Bronchus fibroblast of lung (primary cell): ENCODE measurements around the gene PCDHGB5. TPM values are rescaled to one million over a fixed set of nuclear protein-coding genes. Genes with fewer than 3 reads are reported as not detected.

ENCODE experiments used
- total RNA-seq: library from RNA; depleted of rRNA; stranded (reverse); fragments of >200 nt; gene quantifications from 2 replicates; pipeline ENCODE4 v1.2.3, GENCODE V29; 2015

The PCDHGB5 gene
- 10.6 and 13.8 TPM in 2 replicates for total RNA-seq

DNA sequence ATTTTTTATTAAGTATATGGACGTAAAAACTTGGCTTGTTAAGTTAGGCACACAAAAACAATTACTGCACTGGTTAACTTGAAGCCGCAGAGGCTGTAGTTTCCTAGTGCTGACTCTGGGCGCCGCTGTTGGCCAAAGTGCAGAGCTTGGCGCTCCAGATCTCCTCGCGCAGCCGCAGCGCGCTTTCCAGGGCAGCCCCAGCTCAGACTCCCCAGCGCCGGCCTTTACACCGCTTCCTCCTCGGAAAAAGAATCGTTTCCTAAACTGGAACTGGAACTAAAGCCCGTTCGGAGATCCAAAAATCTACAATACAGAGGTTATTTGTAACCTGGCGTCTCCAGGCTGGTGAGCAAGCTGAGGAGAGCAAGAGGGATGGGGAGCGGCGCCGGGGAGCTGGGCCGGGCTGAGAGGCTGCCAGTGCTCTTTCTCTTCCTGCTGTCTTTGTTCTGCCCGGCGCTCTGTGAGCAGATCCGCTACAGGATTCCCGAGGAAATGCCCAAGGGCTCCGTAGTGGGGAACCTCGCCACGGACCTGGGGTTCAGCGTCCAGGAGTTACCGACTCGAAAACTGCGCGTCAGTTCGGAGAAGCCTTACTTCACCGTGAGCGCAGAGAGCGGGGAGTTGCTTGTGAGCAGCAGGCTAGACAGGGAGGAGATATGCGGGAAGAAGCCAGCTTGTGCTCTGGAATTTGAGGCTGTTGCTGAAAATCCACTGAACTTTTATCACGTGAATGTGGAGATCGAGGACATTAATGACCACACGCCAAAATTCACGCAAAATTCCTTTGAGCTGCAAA lies at the start of gene PCDHGB5:
PCDHGB5 (plus strand) TSS at position 192 of the 796 bp plus-strand sequence; CDS start at position 373, 181 bp downstream.

DNA sequence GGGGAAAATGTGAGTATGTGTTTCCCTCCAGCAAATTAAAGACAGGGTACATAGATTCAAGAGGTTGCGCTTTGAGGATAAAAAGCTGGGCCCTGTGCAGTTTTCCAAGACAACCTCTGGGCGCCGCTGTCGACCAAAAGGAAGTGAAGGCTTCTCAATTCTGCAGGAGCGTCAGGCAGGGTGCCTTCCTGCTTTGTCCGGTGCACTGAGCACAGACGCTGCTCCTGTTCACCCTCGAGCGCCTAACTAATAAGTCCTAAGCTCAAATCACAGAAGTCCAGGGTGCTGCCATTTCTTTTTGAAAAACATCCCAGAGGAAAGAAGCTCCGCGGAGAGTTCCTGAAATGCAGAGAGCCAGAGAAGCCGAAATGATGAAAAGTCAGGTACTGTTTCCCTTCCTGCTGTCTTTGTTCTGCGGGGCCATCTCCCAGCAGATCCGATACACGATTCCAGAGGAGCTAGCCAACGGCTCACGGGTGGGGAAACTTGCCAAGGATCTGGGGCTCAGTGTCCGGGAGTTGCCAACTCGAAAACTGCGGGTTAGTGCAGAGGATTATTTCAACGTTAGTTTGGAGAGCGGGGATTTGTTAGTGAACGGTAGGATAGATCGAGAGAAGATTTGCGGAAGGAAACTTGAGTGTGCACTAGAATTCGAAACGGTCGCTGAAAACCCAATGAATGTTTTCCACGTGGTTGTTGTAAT lies 47.7 kb upstream of the PCDHGB5 start, which contains the start of gene PCDHGB1:
PCDHGB1 (plus strand) TSS at position 183 of the 703 bp plus-strand sequence; CDS start at position 345, 162 bp downstream.

DNA sequence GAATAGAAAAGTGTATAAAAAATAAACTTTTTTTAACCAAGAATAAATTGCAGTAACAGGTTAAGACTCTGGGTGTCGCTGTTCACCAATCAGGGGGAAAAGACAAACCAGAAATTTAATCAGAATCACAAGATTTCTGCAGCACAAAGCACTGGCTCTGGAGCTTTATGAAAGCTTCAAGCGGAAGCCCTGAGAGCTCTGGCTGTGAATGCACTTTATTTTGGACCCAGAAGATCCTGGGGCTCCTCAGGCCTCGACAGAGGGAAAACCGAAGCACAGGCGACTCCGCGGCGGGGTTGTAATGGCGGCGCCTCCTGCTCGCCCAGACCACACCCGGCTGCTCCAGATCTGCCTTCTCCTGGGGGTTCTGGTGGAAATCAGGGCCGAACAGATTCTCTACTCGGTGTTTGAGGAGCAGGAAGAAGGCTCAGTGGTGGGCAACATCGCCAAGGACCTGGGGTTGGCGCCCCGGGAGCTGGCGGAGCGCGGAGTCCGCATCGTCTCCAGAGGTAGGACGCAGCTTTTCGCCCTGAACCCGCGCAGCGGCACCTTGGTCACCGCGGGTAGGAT lies 42.8 kb upstream of the PCDHGB5 start, which contains the start of gene PCDHGA4:
PCDHGA4 (plus strand) TSS at position 122 of the 570 bp plus-strand sequence; CDS start at position 209, 87 bp downstream.

DNA sequence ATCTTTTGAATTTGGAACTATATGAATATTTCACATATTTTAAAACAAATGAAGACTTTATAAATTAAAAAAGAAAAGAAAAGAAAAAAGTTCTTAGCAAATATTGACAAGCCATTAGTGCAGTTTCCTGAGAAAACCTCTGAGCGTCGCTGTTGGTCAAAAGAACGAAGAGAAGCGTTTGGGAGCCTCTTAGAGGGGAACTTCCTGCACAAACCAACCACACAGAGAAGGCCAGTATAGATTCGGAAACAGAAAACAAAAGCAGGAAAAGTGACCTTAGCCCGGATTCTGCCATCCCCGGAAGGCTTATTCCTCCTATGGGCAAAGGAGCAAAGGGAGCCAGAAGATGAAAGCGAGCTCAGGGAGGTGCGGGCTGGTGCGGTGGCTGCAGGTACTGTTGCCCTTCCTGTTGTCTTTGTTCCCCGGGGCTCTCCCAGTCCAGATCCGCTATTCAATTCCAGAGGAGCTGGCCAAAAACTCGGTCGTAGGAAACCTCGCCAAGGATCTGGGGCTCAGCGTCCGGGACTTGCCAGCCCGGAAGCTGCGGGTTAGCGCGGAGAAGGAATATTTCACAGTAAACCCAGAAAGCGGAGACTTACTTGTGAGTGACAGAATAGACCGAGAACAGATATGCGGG lies 37.8 kb upstream of the PCDHGB5 start, which contains the start of gene PCDHGB2:
PCDHGB2 (plus strand) TSS at position 205 of the 637 bp plus-strand sequence; CDS start at position 347, 142 bp downstream.

DNA sequence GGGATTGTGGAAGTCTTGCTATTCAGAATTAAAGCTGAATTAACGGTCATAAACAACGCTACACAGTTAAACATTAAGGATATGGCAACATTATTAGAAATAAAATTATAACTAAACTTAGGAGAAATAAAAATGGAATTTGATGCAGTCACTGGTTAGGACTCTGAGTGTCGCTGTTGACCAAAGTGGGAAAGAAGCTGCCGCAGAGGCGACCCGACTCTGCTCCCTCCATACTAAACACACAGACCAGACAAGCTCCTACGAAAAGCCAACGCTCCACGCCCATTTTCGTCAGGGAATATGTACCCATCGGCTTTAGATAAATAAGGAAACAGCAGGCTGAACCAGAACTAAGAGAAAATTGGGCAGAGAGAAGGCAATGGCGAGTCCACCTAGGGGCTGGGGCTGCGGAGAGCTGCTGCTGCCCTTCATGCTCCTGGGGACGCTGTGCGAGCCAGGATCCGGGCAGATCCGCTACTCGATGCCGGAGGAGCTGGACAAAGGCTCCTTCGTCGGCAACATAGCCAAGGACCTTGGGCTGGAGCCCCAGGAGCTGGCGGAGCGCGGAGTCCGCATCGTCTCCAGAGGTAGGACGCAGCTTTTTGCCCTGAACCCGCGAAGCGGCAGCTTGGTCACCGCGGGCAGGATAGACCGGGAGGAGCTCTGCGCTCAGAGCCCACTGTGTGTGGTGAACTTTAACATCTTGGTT lies 33.6 kb upstream of the PCDHGB5 start, which contains the start of gene PCDHGA5:
PCDHGA5 (plus strand) TSS at position 211 of the 709 bp plus-strand sequence; CDS start at position 380, 169 bp downstream.

DNA sequence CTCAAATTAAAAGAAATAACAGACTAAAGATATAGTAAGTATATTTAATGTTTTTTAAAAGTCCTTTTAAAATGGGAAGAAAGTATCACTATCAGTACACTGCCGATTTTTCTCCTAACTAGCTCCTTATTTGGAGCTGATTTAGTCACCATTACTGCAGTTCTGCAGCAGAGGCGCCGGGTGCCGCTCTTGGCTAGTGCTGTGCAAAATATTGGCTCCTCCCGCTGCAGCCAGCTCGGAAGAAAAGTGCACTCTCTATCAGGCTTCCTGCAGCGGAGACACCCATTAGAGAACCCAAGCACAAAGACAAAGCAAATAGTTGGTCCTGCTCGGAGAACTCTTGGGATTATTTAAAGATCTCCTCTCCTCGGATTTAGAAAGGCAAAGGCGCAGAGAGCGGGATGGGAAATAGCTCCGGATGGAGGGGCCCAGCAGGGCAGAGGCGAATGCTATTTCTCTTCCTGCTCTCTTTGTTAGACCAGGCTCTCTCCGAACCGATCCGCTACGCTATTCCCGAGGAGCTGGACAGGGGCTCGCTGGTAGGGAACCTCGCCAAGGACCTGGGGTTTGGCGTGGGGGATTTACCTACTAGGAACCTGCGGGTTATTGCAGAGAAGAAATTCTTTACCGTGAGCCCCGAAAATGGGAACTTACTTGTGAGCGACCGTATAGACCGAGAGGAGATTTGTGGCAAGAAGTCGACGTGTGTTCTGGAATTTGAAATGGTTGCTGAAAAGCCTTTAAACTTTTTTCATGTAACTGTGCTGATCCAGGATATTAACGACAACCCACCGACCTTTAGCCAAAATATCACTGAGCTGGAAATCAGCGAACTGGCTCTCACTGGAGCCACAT lies 27.5 kb upstream of the PCDHGB5 start, which contains the start of gene PCDHGB3:
PCDHGB3 (plus strand) TSS at position 249 of the 855 bp plus-strand sequence; CDS start at position 402, 153 bp downstream.

DNA sequence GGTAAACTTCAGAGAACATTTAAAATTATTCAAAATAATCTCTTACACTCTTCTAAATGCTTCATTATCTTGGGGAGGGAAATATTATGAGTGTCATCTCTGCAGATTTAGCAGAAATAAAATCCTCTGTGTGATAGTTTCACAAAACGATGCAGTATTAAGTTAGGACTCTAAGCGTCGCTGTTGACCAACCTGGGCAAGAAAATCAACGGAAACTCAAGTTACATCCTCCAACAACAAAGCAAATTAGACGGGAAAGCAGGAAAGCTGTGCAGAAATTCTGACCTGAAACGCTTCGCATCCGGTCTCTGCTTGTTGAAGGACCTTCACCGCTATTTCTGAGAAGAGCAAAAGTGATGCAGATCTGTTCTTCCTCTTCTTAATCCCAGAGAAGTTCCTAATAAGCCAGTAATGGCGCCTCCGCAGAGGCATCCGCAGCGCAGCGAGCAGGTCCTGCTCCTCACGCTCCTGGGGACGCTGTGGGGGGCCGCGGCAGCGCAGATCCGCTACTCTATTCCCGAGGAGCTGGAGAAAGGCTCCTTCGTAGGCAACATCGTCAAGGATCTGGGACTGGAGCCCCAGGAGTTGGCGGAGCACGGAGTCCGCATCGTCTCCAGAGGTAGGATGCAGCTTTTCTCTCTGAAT lies 24.0 kb upstream of the PCDHGB5 start, which contains the start of gene PCDHGA6:
PCDHGA6 (plus strand) TSS at position 219 of the 645 bp plus-strand sequence; CDS start at position 412, 193 bp downstream.

DNA sequence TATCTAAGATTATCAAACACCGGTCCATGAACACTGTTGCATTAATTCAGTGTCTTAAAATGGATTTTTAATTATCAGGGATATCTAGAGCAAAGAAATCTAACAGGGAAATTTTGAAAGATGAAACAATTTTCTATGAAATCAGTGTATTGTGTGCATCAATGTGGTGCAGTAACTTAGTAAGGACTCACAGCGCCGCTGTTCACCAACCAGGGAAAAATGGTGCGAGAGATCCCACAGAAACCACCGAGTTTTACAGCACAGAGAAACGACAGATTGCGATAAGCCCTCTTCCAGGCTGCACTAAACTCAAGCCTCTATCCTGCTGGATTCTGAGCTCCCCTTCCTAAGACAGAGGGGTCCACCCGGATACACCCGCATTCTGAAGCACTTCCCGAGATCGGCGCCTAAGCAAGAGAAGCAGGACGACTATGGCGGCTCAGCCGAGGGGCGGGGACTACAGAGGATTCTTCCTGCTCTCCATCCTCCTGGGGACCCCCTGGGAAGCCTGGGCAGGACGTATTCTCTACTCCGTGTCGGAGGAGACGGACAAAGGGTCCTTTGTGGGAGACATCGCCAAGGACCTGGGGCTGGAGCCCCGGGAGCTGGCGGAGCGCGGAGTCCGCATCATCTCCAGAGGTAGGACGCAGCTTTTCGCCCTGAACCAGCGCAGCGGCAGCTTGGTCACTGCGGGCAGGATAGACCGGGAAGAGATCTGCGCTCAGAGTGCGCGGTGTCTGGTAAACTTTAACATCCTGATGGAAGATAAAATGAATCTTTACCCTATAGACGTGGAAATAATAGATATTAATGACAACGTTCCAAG lies 15.1 kb upstream of the PCDHGB5 start, which contains the start of gene PCDHGA7:
PCDHGA7 (plus strand) TSS at position 274 of the 826 bp plus-strand sequence; CDS start at position 432, 158 bp downstream.

DNA sequence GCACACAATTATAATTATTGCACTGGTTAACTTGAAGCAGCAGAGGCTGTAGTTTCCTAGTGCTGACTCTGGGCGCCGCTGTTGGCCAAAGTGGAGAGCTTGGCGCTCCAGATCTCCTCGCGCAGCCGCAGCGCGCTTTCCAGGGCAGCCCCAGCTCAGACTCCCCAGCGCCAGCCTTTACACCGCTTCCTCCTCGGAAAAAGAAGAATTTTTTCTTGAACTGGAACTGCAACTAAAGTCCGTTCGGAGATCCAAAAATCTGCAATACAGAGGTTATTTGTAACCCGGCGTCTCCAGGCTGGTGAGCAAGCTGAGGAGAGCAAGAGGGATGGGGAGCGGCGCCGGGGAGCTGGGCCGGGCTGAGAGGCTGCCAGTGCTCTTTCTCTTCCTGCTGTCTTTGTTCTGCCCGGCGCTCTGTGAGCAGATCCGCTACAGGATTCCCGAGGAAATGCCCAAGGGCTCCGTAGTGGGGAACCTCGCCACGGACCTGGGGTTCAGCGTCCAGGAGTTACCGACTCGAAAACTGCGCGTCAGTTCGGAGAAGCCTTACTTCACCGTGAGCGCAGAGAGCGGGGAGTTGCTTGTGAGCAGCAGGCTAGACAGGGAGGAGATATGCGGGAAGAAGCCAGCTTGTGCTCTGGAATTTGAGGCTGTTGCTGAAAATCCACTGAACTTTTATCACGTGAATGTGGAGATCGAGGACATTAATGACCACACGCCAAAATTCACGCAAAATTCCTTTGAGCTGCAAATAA lies 10.0 kb upstream of the PCDHGB5 start, which contains the start of gene PCDHGB4:
PCDHGB4 (plus strand) TSS at position 142 of the 755 bp plus-strand sequence; CDS start at position 329, 187 bp downstream.

DNA sequence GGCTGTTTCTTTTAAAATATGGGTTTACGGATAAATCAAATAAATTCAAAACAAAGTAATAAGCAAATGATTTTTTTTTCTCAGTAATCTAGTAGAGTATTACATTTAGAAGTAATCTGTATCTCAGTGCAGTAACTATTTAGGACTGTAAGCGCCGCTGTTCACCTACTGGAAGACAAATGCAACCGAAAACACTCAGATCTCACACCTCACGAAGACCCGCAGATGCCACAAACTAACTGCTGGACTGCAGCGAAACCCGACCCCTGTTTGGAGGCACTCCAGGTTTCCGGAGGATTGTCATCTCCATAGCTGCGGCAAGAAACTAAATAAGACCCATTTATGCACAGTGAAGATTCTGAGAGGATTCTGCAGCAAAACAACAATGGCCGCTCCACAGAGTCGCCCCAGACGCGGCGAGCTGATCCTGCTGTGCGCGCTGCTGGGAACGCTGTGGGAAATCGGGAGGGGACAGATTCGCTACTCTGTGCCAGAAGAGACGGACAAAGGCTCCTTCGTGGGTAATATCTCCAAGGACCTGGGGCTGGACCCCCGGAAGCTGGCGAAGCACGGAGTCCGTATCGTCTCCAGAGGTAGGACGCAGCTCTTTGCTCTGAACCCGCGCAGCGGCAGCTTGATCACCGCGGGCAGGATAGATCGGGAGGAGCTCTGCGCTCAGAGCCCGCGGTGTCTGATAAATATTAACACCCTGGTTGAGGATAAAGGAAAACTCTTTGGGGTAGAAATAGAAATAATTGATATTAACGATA lies 5.1 kb upstream of the PCDHGB5 start, which contains the start of gene PCDHGA8:
PCDHGA8 (plus strand) TSS at position 205 of the 770 bp plus-strand sequence; CDS start at position 386, 181 bp downstream.

DNA sequence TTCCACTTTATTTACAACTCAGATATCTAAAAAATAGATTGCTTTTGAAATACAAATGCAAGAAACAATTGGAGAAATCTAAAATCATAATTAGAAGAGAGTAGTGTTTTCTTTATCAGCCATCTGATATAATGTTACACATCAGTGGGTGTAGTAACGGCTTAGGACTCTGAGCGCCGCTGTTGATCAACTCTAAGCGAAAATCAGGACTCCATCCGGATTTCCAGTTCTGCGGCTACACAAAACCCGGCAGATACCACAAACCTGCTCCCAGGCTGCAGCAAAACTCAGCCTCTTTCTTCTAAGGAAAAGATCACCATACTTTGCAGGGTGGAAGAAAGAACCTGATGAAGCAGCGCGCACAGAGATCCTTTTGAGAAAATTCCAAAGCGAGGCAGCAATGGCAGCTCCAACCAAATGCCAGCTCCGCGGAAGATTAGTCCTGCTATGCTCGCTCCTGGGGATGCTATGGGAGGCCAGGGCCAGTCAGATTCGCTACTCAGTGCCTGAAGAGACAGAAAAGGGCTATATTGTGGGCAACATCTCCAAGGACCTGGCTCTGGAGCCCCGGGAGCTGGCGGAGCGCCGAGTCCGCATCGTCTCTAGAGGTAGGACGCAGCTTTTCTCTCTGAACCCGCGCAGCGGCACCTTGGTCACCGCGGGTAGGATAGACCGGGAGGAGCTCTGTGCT lies 5.0 kb downstream of the PCDHGB5 start, which contains the start of gene PCDHGA9:
PCDHGA9 (plus strand) TSS at position 226 of the 691 bp plus-strand sequence; CDS start at position 401, 175 bp downstream.

DNA sequence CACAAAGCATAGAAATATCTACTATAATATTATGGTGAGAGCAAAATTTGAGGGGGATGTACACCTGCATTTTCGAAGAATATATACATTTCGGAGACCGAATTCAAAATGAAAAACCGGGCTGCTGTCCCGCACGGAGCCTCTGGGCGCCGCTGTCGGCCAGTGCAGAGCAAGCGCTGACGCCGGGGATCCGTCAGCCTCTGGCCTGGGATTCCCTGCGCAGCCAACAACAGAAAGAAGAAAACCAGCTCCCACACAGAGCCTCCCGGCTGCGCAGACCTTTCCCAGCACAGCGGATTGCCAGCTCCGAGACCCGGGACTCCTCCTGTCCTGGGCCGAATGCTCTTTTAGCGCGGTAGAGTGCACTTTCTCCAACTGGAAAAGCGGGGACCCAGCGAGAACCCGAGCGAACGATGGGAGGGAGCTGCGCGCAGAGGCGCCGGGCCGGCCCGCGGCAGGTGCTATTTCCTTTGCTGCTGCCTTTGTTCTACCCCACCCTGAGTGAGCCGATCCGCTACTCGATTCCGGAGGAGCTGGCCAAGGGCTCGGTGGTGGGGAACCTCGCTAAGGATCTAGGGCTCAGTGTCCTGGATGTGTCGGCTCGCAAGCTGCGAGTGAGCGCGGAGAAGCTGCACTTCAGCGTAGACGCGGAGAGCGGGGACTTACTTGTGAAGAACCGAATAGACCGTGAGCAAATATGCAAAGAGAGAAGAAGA lies 10.2 kb downstream of the PCDHGB5 start, which contains the start of gene PCDHGB6:
PCDHGB6 (plus strand) TSS at position 232 of the 716 bp plus-strand sequence; CDS start at position 414, 182 bp downstream.

DNA sequence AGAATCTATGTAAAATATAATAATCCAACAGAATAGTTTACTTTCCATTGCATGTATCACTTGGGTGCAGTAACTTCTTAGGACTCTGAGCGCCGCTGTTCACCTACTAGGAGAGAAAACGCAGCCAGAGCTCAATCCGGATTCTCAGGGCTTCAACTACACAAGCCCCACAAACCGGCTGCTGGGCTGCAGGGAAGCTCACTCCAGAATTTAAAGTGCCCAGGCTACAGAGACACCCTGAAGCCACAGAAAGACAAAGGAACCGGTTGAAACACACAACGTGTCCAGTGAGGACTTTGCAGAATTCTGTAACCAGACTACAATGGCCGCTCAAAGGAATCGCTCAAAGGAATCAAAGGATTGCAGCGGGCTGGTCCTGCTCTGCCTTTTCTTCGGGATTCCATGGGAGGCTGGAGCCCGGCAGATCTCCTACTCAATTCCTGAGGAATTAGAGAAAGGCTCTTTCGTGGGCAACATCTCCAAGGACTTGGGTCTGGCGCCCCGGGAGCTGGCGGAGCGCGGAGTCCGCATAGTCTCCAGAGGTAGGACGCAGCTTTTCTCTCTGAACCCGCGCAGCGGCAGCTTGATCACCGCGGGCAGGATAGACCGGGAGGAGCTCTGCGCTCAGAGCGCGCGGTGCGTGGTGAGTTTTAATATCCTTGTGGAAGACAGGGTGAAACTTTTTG lies 15.2 kb downstream of the PCDHGB5 start, which contains the start of gene PCDHGA10:
PCDHGA10 (plus strand) TSS at position 134 of the 686 bp plus-strand sequence; CDS start at position 323, 189 bp downstream.

DNA sequence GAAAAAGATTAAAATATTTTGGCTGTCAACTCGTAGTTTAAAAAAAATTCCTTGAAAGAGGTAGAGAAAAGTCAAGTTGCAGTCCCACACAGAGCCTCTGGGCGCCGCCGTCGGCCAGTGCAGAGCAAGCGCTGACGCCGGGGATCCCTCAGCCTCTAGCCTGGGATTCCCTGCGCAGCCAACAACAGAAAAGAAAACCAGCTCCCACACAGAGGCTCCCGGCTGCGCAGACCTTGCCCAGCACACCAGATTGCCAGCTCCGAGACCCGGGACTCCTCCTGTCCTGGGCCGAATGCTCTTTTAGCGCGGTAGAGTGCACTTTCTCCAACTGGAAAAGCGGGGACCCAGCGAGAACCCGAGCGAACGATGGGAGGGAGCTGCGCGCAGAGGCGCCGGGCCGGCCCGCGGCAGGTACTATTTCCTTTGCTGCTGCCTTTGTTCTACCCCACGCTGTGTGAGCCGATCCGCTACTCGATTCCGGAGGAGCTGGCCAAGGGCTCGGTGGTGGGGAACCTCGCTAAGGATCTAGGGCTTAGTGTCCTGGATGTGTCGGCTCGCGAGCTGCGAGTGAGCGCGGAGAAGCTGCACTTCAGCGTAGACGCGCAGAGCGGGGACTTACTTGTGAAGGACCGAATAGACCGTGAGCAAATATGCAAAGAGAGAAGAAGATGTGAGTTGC lies 19.9 kb downstream of the PCDHGB5 start, which contains the start of gene PCDHGB7:
PCDHGB7 (plus strand) TSS at position 184 of the 679 bp plus-strand sequence; CDS start at position 367, 183 bp downstream.

